ENCODE results near the gene UBQLN4. TPM values are rescaled to one million over a fixed set of nuclear protein-coding genes. Genes with fewer than 3 reads are reported as not detected.
A peak's percentile ranks its signal among the peaks of the same experiment; 100 is the strongest.

The UBQLN4 gene
- total RNA-seq, 4 donors from 2014 or later = 19.5 to 32.1 (median 22.8) TPM

GRCh38 chr1:156081180-156081916 is 27.8 kb upstream of the UBQLN4 start:
- peak overlapping the region; percentile 69 to 95 (median 85) for H3K4me3 ChIP-seq
- 7% methylated on average over 28 of the region's 61 CpGs for WGBS, 2 donors
- H3K9me3 ChIP-seq = no peaks in the 10 kb centered on the region
- H3K36me3 ChIP-seq = no peaks in the 10 kb centered on the region
- DNase-seq (ENCODE audit: low spot score in 2 of 2) = no peak
- H3K27ac ChIP-seq = peak overlapping the region in 2 of 4 donors; percentile 18 to 81
- no peak for TF ChIP-seq POLR2A (IDR thresholded peaks at IDR 0.05)
- TF ChIP-seq EP300 (IDR thresholded peaks at IDR 0.05) = no peak
- no peak for TF ChIP-seq CTCF (IDR thresholded peaks at IDR 0.05)
- peaks cover 0 to 36% (median 11%) of the 10 kb centered on the region in 4 donors for H3K4me1 ChIP-seq
- H3K27me3 ChIP-seq = no peaks in the 10 kb centered on the region

GRCh38 chr1:156080863-156081179 is 27.2 kb upstream of the UBQLN4 start:
- no peaks in the 10 kb centered on the region for H3K27me3 ChIP-seq
- peak overlapping the region in 1 of 4 donors; percentile 18 for H3K27ac ChIP-seq
- H3K36me3 ChIP-seq = no peaks in the 10 kb centered on the region
- peaks cover 0 to 37% (median 12%) of the 10 kb centered on the region in 4 donors for H3K4me1 ChIP-seq
- H3K9me3 ChIP-seq = no peaks in the 10 kb centered on the region
- WGBS, 2 donors = 36 to 51% methylated on average over 4 of the region's 4 CpGs
- no peak overlapping the region for H3K4me3 ChIP-seq
- no peak for TF ChIP-seq EP300 (IDR thresholded peaks at IDR 0.05)
- TF ChIP-seq POLR2A (IDR thresholded peaks at IDR 0.05) = no peak
- TF ChIP-seq CTCF (IDR thresholded peaks at IDR 0.05) = no peak
- DNase-seq (ENCODE audit: low spot score in 2 of 2) = no peak

- no peak overlapping the region for H3K27ac ChIP-seq
- WGBS, 2 donors = 37 to 52% methylated on average over 8 of the region's 8 CpGs
- no peaks in the 10 kb centered on the region for H3K36me3 ChIP-seq
Observed at GRCh38 chr1:156080241-156080862, 26.8 kb upstream of the UBQLN4 start.

GRCh38 chr1:156079762-156080161 is 26.2 kb upstream of the UBQLN4 start:
- no peak overlapping the region for H3K27ac ChIP-seq
- no peak overlapping the region for H3K4me3 ChIP-seq
- DNase-seq (ENCODE audit: low spot score in 2 of 2) = no peak
- H3K36me3 ChIP-seq = no peaks in the 10 kb centered on the region
- 70 to 76% methylated on average over 5 of the region's 5 CpGs for WGBS, 2 donors
- TF ChIP-seq EP300 (IDR thresholded peaks at IDR 0.05) (no peak), CTCF (IDR thresholded peaks at IDR 0.05) (no peak), POLR2A (IDR thresholded peaks at IDR 0.05) (no peak)
- H3K4me1 ChIP-seq = peaks cover 0 to 48% (median 13%) of the 10 kb centered on the region in 4 donors
- H3K9me3 ChIP-seq = no peaks in the 10 kb centered on the region
- no peaks in the 10 kb centered on the region for H3K27me3 ChIP-seq

More at GRCh38 chr1:156080241-156080862, 26.8 kb upstream of the UBQLN4 start:
- H3K4me3 ChIP-seq = no peak overlapping the region
- H3K9me3 ChIP-seq = no peaks in the 10 kb centered on the region
- peaks cover 0 to 42% (median 13%) of the 10 kb centered on the region in 4 donors for H3K4me1 ChIP-seq
- H3K27me3 ChIP-seq = no peaks in the 10 kb centered on the region
- DNase-seq (ENCODE audit: low spot score in 2 of 2) = no peak
- TF ChIP-seq POLR2A (IDR thresholded peaks at IDR 0.05) = no peak
- TF ChIP-seq EP300 (IDR thresholded peaks at IDR 0.05) = no peak
- TF ChIP-seq CTCF (IDR thresholded peaks at IDR 0.05) = no peak

- Histone ChIP-seq H3K27ac (no peak overlapping the region), H3K27me3 (no peaks in the 10 kb centered on the region), H3K9me3 (no peaks in the 10 kb centered on the region), H3K36me3 (no peaks in the 10 kb centered on the region), H3K4me1 (peaks cover 0 to 50% (median 13%) of the 10 kb centered on the region in 4 donors), H3K4me3 (no peak overlapping the region)
- no peak for DNase-seq (ENCODE audit: low spot score in 2 of 2)
- 89 to 92% methylated on average over 5 of the region's 5 CpGs for WGBS, 2 donors
- TF ChIP-seq EP300 (IDR thresholded peaks at IDR 0.05) (no peak), CTCF (IDR thresholded peaks at IDR 0.05) (no peak), POLR2A (IDR thresholded peaks at IDR 0.05) (no peak)
Observed at GRCh38 chr1:156078728-156079127, 25.1 kb upstream of the UBQLN4 start.

Measured in tibial nerve (tissue), 4 donors.